Right lobe of liver (tissue), 6 donors: ENCODE results near the gene HIVEP2. TPM values are rescaled to one million over a fixed set of nuclear protein-coding genes. Genes with fewer than 3 reads are reported as not detected.

Source experiments
- ATAC-seq, 4 donors: fragments of 200-7000 bp; cut with Tn5 transposase; one replicate each; pipeline ENCODE4 v1.9.1; 2020; ENCODE audit warnings: mild to moderate bottlenecking in 4 of 4, moderate library complexity in 4 of 4
- DNase-seq, 3 donors: peaks; one replicate each; pipeline ENCODE4 v3.0.0-alpha.2; 2020
- H3K27ac ChIP-seq, 3 donors: fragments of 200-600 bp; one replicate each; pipeline ENCODE4 v1.8.0; 2022
- H3K27me3 ChIP-seq, 2 donors: fragments of 200-600 bp; one replicate each; pipeline ENCODE4 v1.8.0; 2022
- H3K36me3 ChIP-seq, 4 donors: fragments of 200-600 bp; sonication (generic) in 1 of 4; one replicate each; pipeline versions ENCODE4 v1.5.1 to v1.8.0; 2017 to 2022; ENCODE audit warnings: control low read depth in 1 of 4
- H3K4me1 ChIP-seq, 4 donors: fragments of 200-600 bp; sonication (generic) in 1 of 4; one replicate each; pipeline versions ENCODE4 v1.5.1 to v1.8.0; 2017 to 2022; ENCODE audit warnings: control low read depth in 1 of 4
- H3K4me3 ChIP-seq, 3 donors: fragments of 200-600 bp; one replicate each; pipeline ENCODE4 v1.8.0; 2022
- H3K9me3 ChIP-seq, 4 donors: fragments of 200-600 bp; sonication (generic) in 1 of 4; one replicate each; pipeline versions ENCODE4 v1.5.1 to v1.8.0; 2017 to 2022; ENCODE audit warnings: control low read depth in 1 of 4
- CTCF ChIP-seq, 4 donors: fragments of 200-600 bp in 3 of 4; fragments of 450-650 bp in 1 of 4; IDR thresholded peaks; one replicate each; pipeline versions ENCODE4 v1.5.1 to v1.8.0; 2016 to 2022; ENCODE audit warnings: antibody characterized with exemption in 4 of 4, mild to moderate bottlenecking in 2 of 4
- POLR2A ChIP-seq: fragments of 450-650 bp; IDR thresholded peaks from one replicate; pipeline ENCODE4 v1.6.1; 2017; ENCODE audit warnings: antibody characterized with exemption, mild to moderate bottlenecking
- WGBS: methylation state at CpG from one replicate; pipeline ENCODE4 v1.1.6; 2018; ENCODE audit warnings: low coverage, low lambda C conversion rate; ENCODE audit not compliant: insufficient coverage; ENCODE audit errors: missing lambda C conversion rate; 5-methylcytosine and 5-hydroxymethylcytosine counted together
- intact Hi-C, 2 donors: fragments of 100-400 bp; cut with DNase I; formaldehyde crosslinking; loops; one replicate each; pipeline versions ENCODE4 v1.11.2 to v1.14.1; 2022
- total RNA-seq, 6 experiments: library from RNA; depleted of rRNA in 2 of 6; stranded (reverse); fragments of >200 nt in 2 of 6; fragmentation: NEBNext Ultra II Directional in 3 of 6; extraction: Animal tissue kit (Norgen Biotek cat#: 25700) in 3 of 6; gene quantifications; one replicate each; pipeline versions ENCODE4 v1.1.0 to v1.2.4, GENCODE V29; 2016 to 2023
- donor health status: DM: no; HTN: yes; CAD: no.
- donor health status: DM: no; HTN: no; CAD: no.
- donor health status: DM: no; HTN: no; CAD: no.
- donor health status: DM: no; HTN: yes; CAD: no.
- donor health status: DM: no; HTN: yes; CAD: no.

HIVEP2 gene
- total RNA-seq, 6 experiments from 2014 or later, result 3.0 to 8.9 (median 5.1) TPM

- intact Hi-C loops, result no loop called here
- no peaks in the 10 kb centered on the region for H3K9me3 ChIP-seq
- H3K27me3 ChIP-seq, result no peaks in the 10 kb centered on the region
- no peak for ATAC-seq
- TF ChIP-seq CTCF (IDR thresholded peaks at IDR 0.05), result no peak
- no peak for TF ChIP-seq POLR2A
- no peak overlapping the region for H3K4me3 ChIP-seq
- no peak overlapping the region for H3K27ac ChIP-seq
- peaks cover 0 to 6% (median 0%) of the 10 kb centered on the region in 4 donors for H3K4me1 ChIP-seq
- WGBS, result 63% methylated on average over 3 of the region's 3 CpGs
- no peaks in the 10 kb centered on the region for H3K36me3 ChIP-seq
- DNase-seq, result no peak
These were observed 57.5 kb downstream of the HIVEP2 start for GRCh38 chr6:142887517-142887916.

- ATAC-seq (peak; percentile 86 to 96 (median 94)), DNase-seq (no peak)
- WGBS, result 9% methylated on average over 4 of the region's 4 CpGs
- Histone ChIP-seq H3K27me3 (no peaks in the 10 kb centered on the region), H3K4me3 (no peak overlapping the region), H3K9me3 (no peaks in the 10 kb centered on the region), H3K27ac (no peak overlapping the region), H3K4me1 (peaks cover 0 to 6% (median 0%) of the 10 kb centered on the region in 4 donors), H3K36me3 (no peaks in the 10 kb centered on the region)
- TF ChIP-seq POLR2A (no peak), CTCF (IDR thresholded peaks at IDR 0.05) (peak; percentile 30 to 49 (median 43))
- intact Hi-C loops, result no loop called here
These were observed 58.4 kb downstream of the HIVEP2 start for GRCh38 chr6:142886431-142887170.

GRCh38 chr6:142885182-142885867, 59.7 kb downstream of the HIVEP2 start:
- intact Hi-C loops, result no loop called here
- no peaks in the 10 kb centered on the region for H3K9me3 ChIP-seq
- peak overlapping the region in 1 of 3 donors; percentile 1 for H3K27ac ChIP-seq
- DNase-seq (no peak), ATAC-seq (peak; percentile 38 to 77 (median 46))
- no peak overlapping the region for H3K4me3 ChIP-seq
- WGBS, result 34% methylated on average over 10 of the region's 10 CpGs
- TF ChIP-seq CTCF (IDR thresholded peaks at IDR 0.05), result no peak
- TF ChIP-seq POLR2A, result no peak
- H3K27me3 ChIP-seq, result no peaks in the 10 kb centered on the region
- H3K36me3 ChIP-seq, result no peaks in the 10 kb centered on the region
- peaks cover 0 to 6% (median 0%) of the 10 kb centered on the region in 4 donors for H3K4me1 ChIP-seq

- no peaks in the 10 kb centered on the region for H3K27me3 ChIP-seq
- no peak overlapping the region for H3K4me3 ChIP-seq
- intact Hi-C loops, result no loop called here
- 60% methylated on average over 8 of the region's 8 CpGs for WGBS
- TF ChIP-seq CTCF (IDR thresholded peaks at IDR 0.05) (no peak), POLR2A (no peak)
- peaks cover 0 to 6% (median 0%) of the 10 kb centered on the region in 4 donors for H3K4me1 ChIP-seq
- H3K9me3 ChIP-seq, result no peaks in the 10 kb centered on the region
- no peak for ATAC-seq
- H3K27ac ChIP-seq, result no peak overlapping the region
- no peak for DNase-seq
- H3K36me3 ChIP-seq, result no peaks in the 10 kb centered on the region
These were observed 60.6 kb downstream of the HIVEP2 start for GRCh38 chr6:142884214-142885035.
